ENCODE data around the gene CELF5. TPM values are rescaled to one million over a fixed set of nuclear protein-coding genes. Genes with fewer than 3 reads are reported as not detected.
"Not testable (repeated sequence)": the region's sequence is repeated elsewhere in the genome, so short reads cannot be mapped to it uniquely, and the experiment has no call there.

Gene CELF5
- total RNA-seq, 1 donor from 2014 or later: 2.3 TPM

DNA sequence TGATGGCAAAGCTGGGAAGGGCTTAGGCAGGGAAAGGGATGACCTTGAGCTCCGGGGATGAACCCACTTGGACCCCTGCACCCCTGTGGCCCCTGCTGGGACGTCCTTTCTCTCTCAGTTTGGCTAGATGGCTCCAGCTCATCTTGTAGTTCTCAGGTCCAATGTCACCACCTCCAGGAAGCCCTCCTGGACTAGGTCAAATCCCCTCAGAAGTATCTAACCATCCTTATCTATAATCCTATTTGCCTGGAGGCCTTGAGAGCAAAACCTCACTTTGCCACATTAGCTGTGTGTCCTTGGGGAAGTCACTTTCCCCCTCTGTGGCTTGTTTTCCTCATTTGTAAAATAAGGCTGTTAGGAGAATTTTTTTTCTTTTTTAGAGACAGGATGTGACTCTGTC is 99.2 kb downstream of the CELF5 start:
- no peaks in the 10 kb centered on the region for H3K9me3 Mint-ChIP-seq
- H3K27ac Mint-ChIP-seq (ENCODE audit: unreplicated experiment): no peak overlapping the region
- TF ChIP-seq, protein P1, sequence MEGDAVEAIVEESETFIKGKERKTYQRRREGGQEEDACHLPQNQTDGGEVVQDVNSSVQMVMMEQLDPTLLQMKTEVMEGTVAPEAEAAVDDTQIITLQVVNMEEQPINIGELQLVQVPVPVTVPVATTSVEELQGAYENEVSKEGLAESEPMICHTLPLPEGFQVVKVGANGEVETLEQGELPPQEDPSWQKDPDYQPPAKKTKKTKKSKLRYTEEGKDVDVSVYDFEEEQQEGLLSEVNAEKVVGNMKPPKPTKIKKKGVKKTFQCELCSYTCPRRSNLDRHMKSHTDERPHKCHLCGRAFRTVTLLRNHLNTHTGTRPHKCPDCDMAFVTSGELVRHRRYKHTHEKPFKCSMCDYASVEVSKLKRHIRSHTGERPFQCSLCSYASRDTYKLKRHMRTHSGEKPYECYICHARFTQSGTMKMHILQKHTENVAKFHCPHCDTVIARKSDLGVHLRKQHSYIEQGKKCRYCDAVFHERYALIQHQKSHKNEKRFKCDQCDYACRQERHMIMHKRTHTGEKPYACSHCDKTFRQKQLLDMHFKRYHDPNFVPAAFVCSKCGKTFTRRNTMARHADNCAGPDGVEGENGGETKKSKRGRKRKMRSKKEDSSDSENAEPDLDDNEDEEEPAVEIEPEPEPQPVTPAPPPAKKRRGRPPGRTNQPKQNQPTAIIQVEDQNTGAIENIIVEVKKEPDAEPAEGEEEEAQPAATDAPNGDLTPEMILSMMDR (conservative IDR thresholded peaks at IDR 0.05): no peak
- H3K4me3 Mint-ChIP-seq: no peak overlapping the region
- H3K36me3 Mint-ChIP-seq (ENCODE audit: low read depth): no peaks in the 10 kb centered on the region
- H3K4me1 Mint-ChIP-seq: no peaks in the 10 kb centered on the region
- no peak for DNase-seq (ENCODE audit: low read depth, low spot score)
- peaks cover 52% of the 10 kb centered on the region for H3K27me3 Mint-ChIP-seq (ENCODE audit: low read depth)

DNA sequence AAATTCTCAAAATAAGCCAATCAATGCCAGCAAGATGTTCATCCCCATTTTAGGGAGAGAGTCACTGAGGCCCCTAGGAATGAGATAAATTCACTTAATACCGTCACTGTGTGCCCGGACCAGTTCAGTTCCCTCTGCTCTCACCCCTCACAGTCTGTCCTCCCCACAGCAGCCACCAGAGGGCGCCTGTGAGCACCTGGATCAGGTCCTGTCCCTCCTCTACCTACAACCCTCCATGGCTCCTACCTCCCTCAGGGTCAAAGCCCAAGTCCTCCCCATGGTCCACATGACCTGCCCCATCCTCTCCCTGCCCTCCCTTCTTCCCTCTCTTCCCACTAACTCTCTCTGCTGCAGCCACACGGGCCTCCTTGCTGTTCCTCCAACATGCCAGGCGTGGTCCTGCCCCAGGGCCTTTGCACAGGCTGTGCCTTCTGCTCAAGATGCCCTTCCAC is 100.0 kb downstream of the CELF5 start:
- Mint-ChIP-seq H3K4me3 (no peak overlapping the region), H3K9me3 (no peaks in the 10 kb centered on the region), H3K27me3 (ENCODE audit: low read depth) (peaks cover 57% of the 10 kb centered on the region), H3K27ac (ENCODE audit: unreplicated experiment) (no peak overlapping the region), H3K36me3 (ENCODE audit: low read depth) (no peaks in the 10 kb centered on the region), H3K4me1 (no peaks in the 10 kb centered on the region)
- DNase-seq (ENCODE audit: low read depth, low spot score): peak; percentile 63
- TF ChIP-seq, protein P1 (conservative IDR thresholded peaks at IDR 0.05): peak; percentile 70

DNA sequence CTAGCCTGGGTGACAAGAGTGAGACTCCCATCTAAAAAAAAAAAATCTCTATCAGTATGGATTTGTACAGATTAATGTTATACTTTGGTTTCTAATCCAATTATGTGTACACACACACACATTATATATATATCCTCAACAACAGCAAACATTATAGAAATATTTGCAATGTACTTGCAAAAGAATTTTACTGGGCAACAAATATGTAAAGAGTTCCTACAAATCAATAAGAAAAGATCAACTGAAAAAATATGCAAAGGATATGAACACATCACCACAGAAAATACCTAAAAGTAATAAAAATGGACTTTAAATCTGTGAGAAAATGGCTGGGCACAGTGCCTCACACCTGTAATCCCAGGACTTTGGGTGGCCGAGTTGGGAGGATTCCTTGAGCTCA is 101.0 kb downstream of the CELF5 start:
- Mint-ChIP-seq H3K9me3 (no peaks in the 10 kb centered on the region), H3K27ac (ENCODE audit: unreplicated experiment) (no peak overlapping the region), H3K4me3 (no peak overlapping the region), H3K27me3 (ENCODE audit: low read depth) (peaks cover 62% of the 10 kb centered on the region), H3K36me3 (ENCODE audit: low read depth) (no peaks in the 10 kb centered on the region), H3K4me1 (no peaks in the 10 kb centered on the region)
- no peak for DNase-seq (ENCODE audit: low read depth, low spot score)
- TF ChIP-seq, protein P1 (conservative IDR thresholded peaks at IDR 0.05): no peak

DNA sequence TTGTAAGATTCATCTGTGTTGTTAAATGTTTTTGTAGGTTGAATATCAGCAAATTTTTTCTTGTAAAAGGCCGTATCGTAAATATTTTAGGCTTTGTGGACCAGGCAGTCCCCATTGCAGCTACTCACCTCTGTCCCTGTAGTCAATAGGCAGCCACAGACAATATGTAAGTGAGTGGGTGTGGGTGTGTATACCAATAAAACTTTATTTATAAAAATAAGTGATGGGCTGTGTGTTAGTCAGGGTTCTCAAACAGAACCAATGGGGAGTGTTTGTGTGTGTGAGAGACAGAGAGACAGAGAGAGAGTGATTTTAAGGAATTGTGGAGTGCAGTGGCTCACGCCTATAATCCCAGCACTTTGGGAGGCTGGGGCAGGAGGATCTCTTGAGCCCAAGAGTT is 104.3 kb downstream of the CELF5 start:
- peaks cover 73% of the 10 kb centered on the region for H3K27me3 Mint-ChIP-seq (ENCODE audit: low read depth)
- TF ChIP-seq, protein P1 (conservative IDR thresholded peaks at IDR 0.05): no peak
- no peaks in the 10 kb centered on the region for H3K4me1 Mint-ChIP-seq
- H3K9me3 Mint-ChIP-seq: no peaks in the 10 kb centered on the region
- DNase-seq (ENCODE audit: low read depth, low spot score): no peak
- H3K27ac Mint-ChIP-seq (ENCODE audit: unreplicated experiment): no peak overlapping the region
- H3K36me3 Mint-ChIP-seq (ENCODE audit: low read depth): no peaks in the 10 kb centered on the region
- H3K4me3 Mint-ChIP-seq: no peak overlapping the region

DNA sequence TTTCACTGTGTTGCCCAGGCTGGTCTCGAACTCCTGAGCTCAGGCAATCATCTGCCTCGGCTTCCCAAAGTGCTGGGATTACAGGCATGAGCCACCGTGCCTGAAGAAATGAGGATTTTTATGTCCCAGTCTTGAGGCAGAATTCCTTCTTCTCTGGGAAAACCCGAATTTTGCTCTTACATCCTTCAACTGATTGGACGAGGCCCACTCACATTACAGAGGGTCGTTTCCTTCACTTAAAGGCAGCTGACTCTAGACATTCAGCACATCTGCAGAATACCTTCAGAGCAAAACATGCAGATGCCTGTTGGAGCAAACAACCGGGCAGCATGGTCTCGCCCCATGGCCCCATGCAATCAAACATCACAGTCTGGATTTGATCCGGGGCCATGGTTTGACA is 105.6 kb downstream of the CELF5 start:
- Mint-ChIP-seq H3K4me1 (no peaks in the 10 kb centered on the region), H3K9me3 (no peaks in the 10 kb centered on the region), H3K27me3 (ENCODE audit: low read depth) (peaks cover 79% of the 10 kb centered on the region), H3K27ac (ENCODE audit: unreplicated experiment) (no peak overlapping the region), H3K36me3 (ENCODE audit: low read depth) (no peaks in the 10 kb centered on the region), H3K4me3 (no peak overlapping the region)
- DNase-seq (ENCODE audit: low read depth, low spot score): no peak
- TF ChIP-seq, protein P1 (conservative IDR thresholded peaks at IDR 0.05): no peak

DNA sequence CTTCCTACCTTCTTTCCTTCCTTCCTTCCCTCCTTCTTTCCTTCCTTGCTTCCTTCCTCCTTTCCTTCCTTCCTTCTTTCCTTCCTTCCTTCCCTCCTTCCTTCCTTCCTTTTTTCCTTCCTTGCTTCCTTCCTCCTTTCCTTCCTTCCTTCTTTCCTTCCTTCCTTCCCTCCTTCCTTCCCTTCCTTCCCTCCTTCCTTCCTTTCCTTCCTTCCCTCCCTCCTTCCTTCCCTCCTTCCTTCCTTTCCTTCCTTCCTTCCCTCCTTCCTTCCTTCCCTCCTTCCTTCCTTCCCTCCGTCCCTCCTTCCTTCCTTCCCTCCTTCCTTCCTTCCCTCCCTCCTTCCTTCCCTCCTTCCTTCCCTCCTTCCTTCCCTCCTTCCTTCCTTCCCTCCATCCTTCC is 107.8 kb downstream of the CELF5 start:
- not testable (repeated sequence) for H3K9me3 Mint-ChIP-seq; H3K4me3 Mint-ChIP-seq; H3K27ac Mint-ChIP-seq (ENCODE audit: unreplicated experiment); H3K36me3 Mint-ChIP-seq (ENCODE audit: low read depth); DNase-seq (ENCODE audit: low read depth, low spot score); H3K4me1 Mint-ChIP-seq
- H3K27me3 Mint-ChIP-seq (ENCODE audit: low read depth): peaks cover 82% of the 10 kb centered on the region
